HepG2 (cell line): ENCODE measurements around the gene KAZN.

Experiments
- DBP ChIP-seq: sonication (generic); formaldehyde crosslinking; IDR thresholded peaks from 2 replicates; pipeline ENCODE4 v1.4.0; 2020; ENCODE audit warnings: missing genetic modification reagents; ENCODE audit errors: not compliant biosample characterization
- HNF1B ChIP-seq: sonication (generic); formaldehyde crosslinking; IDR thresholded peaks from 2 replicates; pipeline ENCODE4 v1.5.1; 2020; ENCODE audit warnings: mild to moderate bottlenecking, moderate library complexity, missing genetic modification reagents
- MNT ChIP-seq: fragments of 450-650 bp; IDR thresholded peaks from 2 replicates; pipeline ENCODE4 v1.6.1; 2016
- POLR2A ChIP-seq, 2 experiments: IDR thresholded peaks; 2 replicates each; pipeline ENCODE4 v1.6.1; 2011; ENCODE audit warnings: low read depth in 2 of 2, low read length in 2 of 2, mild to moderate bottlenecking in 1 of 2, moderate library complexity in 1 of 2; ENCODE audit not compliant: insufficient read depth in 1 of 2
- POLR2AphosphoS5 ChIP-seq: IDR thresholded peaks from 2 replicates; pipeline ENCODE4 v1.6.1; 2012; ENCODE audit warnings: low read depth, low read length
- PRMT3 ChIP-seq: sonication (generic); formaldehyde crosslinking; IDR thresholded peaks from 2 replicates; pipeline ENCODE4 v1.8.1; 2022; ENCODE audit warnings: low read depth, mild to moderate bottlenecking, moderate library complexity, missing genetic modification reagents, borderline replicate concordance
- SP1 ChIP-seq, 2 experiments: fragments of 450-650 bp in 1 of 2; sonication (generic) in 1 of 2; formaldehyde crosslinking in 1 of 2; IDR thresholded peaks; 2 replicates each; pipeline versions ENCODE4 v1.4.0 to v1.6.1; 2016 to 2020; ENCODE audit warnings: missing genetic modification reagents in 1 of 2
- TCF7 ChIP-seq: sonication (generic); IDR thresholded peaks from 2 replicates; pipeline ENCODE4 v1.6.1; 2016; ENCODE audit warnings: antibody characterized with exemption, low read depth
- USF2 ChIP-seq, 2 experiments: sonication (generic) in 1 of 2; formaldehyde crosslinking in 1 of 2; IDR thresholded peaks; 2 replicates each; pipeline versions ENCODE4 v1.5.1 to v1.6.1; 2011 to 2020; ENCODE audit warnings: borderline replicate concordance in 1 of 2, low read depth in 1 of 2, low read length in 1 of 2, mild to moderate bottlenecking in 1 of 2, missing genetic modification reagents in 1 of 2, moderate library complexity in 1 of 2
- ZNF280B ChIP-seq: sonication (generic); formaldehyde crosslinking; IDR thresholded peaks from 2 replicates; pipeline ENCODE4 v1.5.0; 2020; ENCODE audit warnings: missing genetic modification reagents, mild to moderate bottlenecking, borderline replicate concordance
- ZZZ3 ChIP-seq: sonication (generic); formaldehyde crosslinking; IDR thresholded peaks from 2 replicates; pipeline ENCODE4 v1.4.0; 2020; ENCODE audit warnings: missing genetic modification reagents, mild to moderate bottlenecking, borderline replicate concordance
- TF ChIP-seq, protein P1 (sequence below): sonication (generic); formaldehyde crosslinking; IDR thresholded peaks from 2 replicates; pipeline ENCODE4 v1.5.0; 2020; ENCODE audit warnings: mild to moderate bottlenecking, missing genetic modification reagents, moderate library complexity
- TF ChIP-seq, protein P2 (sequence below): sonication (generic); formaldehyde crosslinking; conservative IDR thresholded peaks from 2 replicates; pipeline ENCODE4 v1.4.0; 2020; ENCODE audit warnings: missing genetic modification reagents
- TF ChIP-seq, protein P3 (sequence below): sonication (generic); formaldehyde crosslinking; conservative IDR thresholded peaks from 2 replicates; pipeline ENCODE4 v1.4.0; 2020; ENCODE audit warnings: missing genetic modification reagents

GRCh38 chr1:15080328-15081007, 482.0 kb downstream of the KAZN start:
- TF ChIP-seq, protein P1, sequence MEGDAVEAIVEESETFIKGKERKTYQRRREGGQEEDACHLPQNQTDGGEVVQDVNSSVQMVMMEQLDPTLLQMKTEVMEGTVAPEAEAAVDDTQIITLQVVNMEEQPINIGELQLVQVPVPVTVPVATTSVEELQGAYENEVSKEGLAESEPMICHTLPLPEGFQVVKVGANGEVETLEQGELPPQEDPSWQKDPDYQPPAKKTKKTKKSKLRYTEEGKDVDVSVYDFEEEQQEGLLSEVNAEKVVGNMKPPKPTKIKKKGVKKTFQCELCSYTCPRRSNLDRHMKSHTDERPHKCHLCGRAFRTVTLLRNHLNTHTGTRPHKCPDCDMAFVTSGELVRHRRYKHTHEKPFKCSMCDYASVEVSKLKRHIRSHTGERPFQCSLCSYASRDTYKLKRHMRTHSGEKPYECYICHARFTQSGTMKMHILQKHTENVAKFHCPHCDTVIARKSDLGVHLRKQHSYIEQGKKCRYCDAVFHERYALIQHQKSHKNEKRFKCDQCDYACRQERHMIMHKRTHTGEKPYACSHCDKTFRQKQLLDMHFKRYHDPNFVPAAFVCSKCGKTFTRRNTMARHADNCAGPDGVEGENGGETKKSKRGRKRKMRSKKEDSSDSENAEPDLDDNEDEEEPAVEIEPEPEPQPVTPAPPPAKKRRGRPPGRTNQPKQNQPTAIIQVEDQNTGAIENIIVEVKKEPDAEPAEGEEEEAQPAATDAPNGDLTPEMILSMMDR: no peak
- TF ChIP-seq DBP (CRISPR knock-in tag): no peak
- TF ChIP-seq USF2 (IDR thresholded peaks at IDR 0.05; ENCODE audit: low read depth, low read length): no peak
- TF ChIP-seq USF2 (CRISPR knock-in tag; IDR thresholded peaks at IDR 0.05; ENCODE audit: borderline replicate concordance): no peak
- no peak for TF ChIP-seq MNT
- TF ChIP-seq, protein P2, sequence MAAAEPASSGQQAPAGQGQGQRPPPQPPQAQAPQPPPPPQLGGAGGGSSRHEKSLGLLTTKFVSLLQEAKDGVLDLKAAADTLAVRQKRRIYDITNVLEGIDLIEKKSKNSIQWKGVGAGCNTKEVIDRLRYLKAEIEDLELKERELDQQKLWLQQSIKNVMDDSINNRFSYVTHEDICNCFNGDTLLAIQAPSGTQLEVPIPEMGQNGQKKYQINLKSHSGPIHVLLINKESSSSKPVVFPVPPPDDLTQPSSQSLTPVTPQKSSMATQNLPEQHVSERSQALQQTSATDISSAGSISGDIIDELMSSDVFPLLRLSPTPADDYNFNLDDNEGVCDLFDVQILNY: no peak
- no peak for TF ChIP-seq ZNF280B (CRISPR knock-in tag)
- no peak for TF ChIP-seq HNF1B (CRISPR knock-in tag)
- TF ChIP-seq POLR2AphosphoS5: no peak
- TF ChIP-seq TCF7: no peak
- no peak for TF ChIP-seq SP1 (IDR thresholded peaks at IDR 0.05)
- TF ChIP-seq SP1 (CRISPR knock-in tag; IDR thresholded peaks at IDR 0.05): no peak
- no peak for TF ChIP-seq PRMT3 (CRISPR knock-in tag)
- no peak for TF ChIP-seq POLR2A (IDR thresholded peaks at IDR 0.05; ENCODE audit: insufficient read depth in 1 of 2, low read depth in 2 of 2, low read length in 2 of 2)
- TF ChIP-seq, protein P3, sequence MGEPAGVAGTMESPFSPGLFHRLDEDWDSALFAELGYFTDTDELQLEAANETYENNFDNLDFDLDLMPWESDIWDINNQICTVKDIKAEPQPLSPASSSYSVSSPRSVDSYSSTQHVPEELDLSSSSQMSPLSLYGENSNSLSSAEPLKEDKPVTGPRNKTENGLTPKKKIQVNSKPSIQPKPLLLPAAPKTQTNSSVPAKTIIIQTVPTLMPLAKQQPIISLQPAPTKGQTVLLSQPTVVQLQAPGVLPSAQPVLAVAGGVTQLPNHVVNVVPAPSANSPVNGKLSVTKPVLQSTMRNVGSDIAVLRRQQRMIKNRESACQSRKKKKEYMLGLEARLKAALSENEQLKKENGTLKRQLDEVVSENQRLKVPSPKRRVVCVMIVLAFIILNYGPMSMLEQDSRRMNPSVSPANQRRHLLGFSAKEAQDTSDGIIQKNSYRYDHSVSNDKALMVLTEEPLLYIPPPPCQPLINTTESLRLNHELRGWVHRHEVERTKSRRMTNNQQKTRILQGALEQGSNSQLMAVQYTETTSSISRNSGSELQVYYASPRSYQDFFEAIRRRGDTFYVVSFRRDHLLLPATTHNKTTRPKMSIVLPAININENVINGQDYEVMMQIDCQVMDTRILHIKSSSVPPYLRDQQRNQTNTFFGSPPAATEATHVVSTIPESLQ (CRISPR knock-in tag): no peak
- no peak for TF ChIP-seq ZZZ3 (CRISPR knock-in tag)
